Naive B cell (primary cell): Measurements from ENCODE around the gene XBP1. TPM values are rescaled to one million over a fixed set of nuclear protein-coding genes. Genes with fewer than 3 reads are reported as not detected.
"Not testable (repeated sequence)": the region's sequence is repeated elsewhere in the genome, so short reads cannot be mapped to it uniquely, and the experiment has no call there.

Source experiments
- ATAC-seq, 2 donors: fragments of 150-1000 bp; cut with Tn5 transposase; 2 replicates each; pipeline ENCODE4 v1.10.0; 2021; ENCODE audit warnings: low read depth in 2 of 2, mild to moderate bottlenecking in 2 of 2, moderate library complexity in 2 of 2
- DNase-seq: peaks from one replicate; pipeline ENCODE4 v3.0.0; 2022
- H3K27ac Mint-ChIP-seq, 6 donors: one replicate each; pipeline ENCODE4 v1.8.0; 2020 to 2022; ENCODE audit warnings: mild to moderate bottlenecking in 6 of 6, mixed read lengths in 6 of 6, moderate library complexity in 5 of 6, inconsistent platforms in 2 of 6
- H3K27me3 Mint-ChIP-seq, 3 donors: one replicate each; pipeline ENCODE4 v1.8.0; 2021 to 2022; ENCODE audit warnings: mixed read lengths in 3 of 3, mild to moderate bottlenecking in 1 of 3
- H3K36me3 Mint-ChIP-seq, 2 donors: one replicate each; pipeline ENCODE4 v1.8.0; 2020 to 2022; ENCODE audit warnings: mixed read lengths in 2 of 2, inconsistent platforms in 1 of 2, mild to moderate bottlenecking in 1 of 2
- H3K4me1 Mint-ChIP-seq, 3 donors: one replicate each; pipeline ENCODE4 v1.8.0; 2020 to 2022; ENCODE audit warnings: mixed read lengths in 3 of 3, inconsistent platforms in 1 of 3, mild to moderate bottlenecking in 1 of 3, moderate library complexity in 1 of 3
- H3K4me3 Mint-ChIP-seq, 8 donors: one replicate each; pipeline ENCODE4 v1.8.0; 2020 to 2022; ENCODE audit warnings: mild to moderate bottlenecking in 8 of 8, mixed read lengths in 8 of 8, moderate library complexity in 8 of 8, inconsistent platforms in 2 of 8
- H3K9me3 Mint-ChIP-seq, 7 donors: one replicate each; pipeline ENCODE4 v1.8.0; 2020 to 2022; ENCODE audit warnings: mixed read lengths in 7 of 7, mild to moderate bottlenecking in 5 of 7, inconsistent platforms in 2 of 7, moderate library complexity in 1 of 7
- polyA plus RNA-seq, 6 donors: library from polyadenylated mRNA; unstranded; fragments of 300-500 nt; fragmentation: Illumina TruSeq; gene quantifications; one replicate each; pipeline ENCODE4 v1.2.3, GENCODE V29; 2021; ENCODE audit warnings: low read depth in 6 of 6

Gene XBP1
- polyA plus RNA-seq, 6 donors from 2014 or later, result 64.0 to 138 (median 75.1) TPM

DNA sequence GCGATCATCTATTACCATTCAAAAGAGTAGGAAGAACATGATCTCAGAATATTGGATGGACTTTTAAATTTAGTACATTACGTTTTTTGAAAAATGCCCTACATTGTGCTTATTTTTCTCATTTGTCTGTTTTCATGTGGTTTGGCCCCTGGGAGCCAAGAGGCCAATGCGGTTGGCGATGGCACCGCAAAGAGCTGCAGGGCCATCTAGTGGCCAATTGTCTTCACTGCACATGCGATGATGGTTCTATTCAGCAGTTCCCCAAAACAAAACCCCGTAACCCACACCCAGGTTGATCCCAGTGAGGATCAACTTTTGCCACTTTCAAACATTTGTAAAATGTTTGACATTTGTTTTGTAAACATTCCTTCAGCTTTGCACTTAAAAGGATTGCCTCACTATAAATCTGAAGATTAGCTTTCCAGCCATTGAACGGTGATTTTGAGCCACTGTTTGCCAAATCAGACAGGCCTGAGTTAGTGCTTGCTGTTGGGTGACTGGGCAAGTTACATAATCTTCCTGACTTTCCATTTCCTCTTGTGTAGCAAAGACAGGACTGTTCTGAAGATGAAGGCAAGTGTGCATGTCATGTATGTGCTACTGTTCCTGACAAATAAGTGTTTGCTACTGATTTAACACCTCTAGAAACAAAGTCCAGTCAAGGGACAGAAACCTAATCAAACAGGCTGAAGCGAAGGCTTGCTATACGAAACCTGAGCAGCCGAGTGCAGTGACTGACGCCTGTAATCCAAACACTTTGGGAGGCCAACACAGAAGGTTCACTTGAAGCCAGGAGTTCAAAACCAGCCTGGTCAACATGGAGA lies 29.2 kb upstream of the XBP1 start:
- H3K9me3 Mint-ChIP-seq, result peaks cover 0 to 1% (median 0%) of the 10 kb centered on the region in 7 donors
- no peak overlapping the region for H3K27ac Mint-ChIP-seq
- peaks cover 5 to 12% (median 6%) of the 10 kb centered on the region in 3 donors for H3K4me1 Mint-ChIP-seq
- peak; percentile 77 to 90 for ATAC-seq
- H3K4me3 Mint-ChIP-seq, result no peak overlapping the region
- peaks cover 0 to 4% (median 0%) of the 10 kb centered on the region in 3 donors for H3K27me3 Mint-ChIP-seq
- H3K36me3 Mint-ChIP-seq, result no peaks in the 10 kb centered on the region
- peak; percentile 59 for DNase-seq

- no peak overlapping the region for H3K4me3 Mint-ChIP-seq
- no peak overlapping the region for H3K27ac Mint-ChIP-seq
- peaks cover 0 to 1% (median 0%) of the 10 kb centered on the region in 7 donors for H3K9me3 Mint-ChIP-seq
- no peak for ATAC-seq
- DNase-seq, result no peak
- H3K4me1 Mint-ChIP-seq, result peaks cover 6 to 8% (median 8%) of the 10 kb centered on the region in 3 donors
- H3K36me3 Mint-ChIP-seq, result peaks cover 0 to 4% of the 10 kb centered on the region in 2 donors
- H3K27me3 Mint-ChIP-seq, result peaks cover 0 to 4% (median 0%) of the 10 kb centered on the region in 3 donors
These were observed 26.6 kb upstream of the XBP1 start for GRCh38 chr22:28826921-28827320.

GRCh38 chr22:28826430-28826829 lies 26.1 kb upstream of the XBP1 start:
- DNase-seq, H3K4me1 Mint-ChIP-seq, H3K36me3 Mint-ChIP-seq, ATAC-seq, H3K27me3 Mint-ChIP-seq, H3K4me3 Mint-ChIP-seq, H3K9me3 Mint-ChIP-seq, H3K27ac Mint-ChIP-seq: not testable (repeated sequence)

- ATAC-seq, H3K4me3 Mint-ChIP-seq, H3K9me3 Mint-ChIP-seq, H3K27me3 Mint-ChIP-seq, H3K27ac Mint-ChIP-seq, DNase-seq, H3K36me3 Mint-ChIP-seq: not testable (repeated sequence)
- H3K4me1 Mint-ChIP-seq, result peaks cover 3 to 12% (median 4%) of the 10 kb centered on the region in 3 donors
These were observed 24.1 kb upstream of the XBP1 start for GRCh38 chr22:28824455-28824854.

- H3K9me3 Mint-ChIP-seq, result peaks cover 0 to 1% (median 0%) of the 10 kb centered on the region in 7 donors
- no peaks in the 10 kb centered on the region for H3K27me3 Mint-ChIP-seq
- no peak overlapping the region for H3K27ac Mint-ChIP-seq
- peaks cover 0 to 4% of the 10 kb centered on the region in 2 donors for H3K36me3 Mint-ChIP-seq
- no peak for ATAC-seq
- H3K4me3 Mint-ChIP-seq, result no peak overlapping the region
- no peak for DNase-seq
- peaks cover 8 to 19% (median 8%) of the 10 kb centered on the region in 3 donors for H3K4me1 Mint-ChIP-seq
These were observed 22.7 kb upstream of the XBP1 start for GRCh38 chr22:28822930-28823551.

GRCh38 chr22:28821452-28821851 lies 21.1 kb upstream of the XBP1 start:
- no peak for DNase-seq
- H3K27ac Mint-ChIP-seq, result peak overlapping the region in 1 of 6 donors; percentile 63

DNA sequence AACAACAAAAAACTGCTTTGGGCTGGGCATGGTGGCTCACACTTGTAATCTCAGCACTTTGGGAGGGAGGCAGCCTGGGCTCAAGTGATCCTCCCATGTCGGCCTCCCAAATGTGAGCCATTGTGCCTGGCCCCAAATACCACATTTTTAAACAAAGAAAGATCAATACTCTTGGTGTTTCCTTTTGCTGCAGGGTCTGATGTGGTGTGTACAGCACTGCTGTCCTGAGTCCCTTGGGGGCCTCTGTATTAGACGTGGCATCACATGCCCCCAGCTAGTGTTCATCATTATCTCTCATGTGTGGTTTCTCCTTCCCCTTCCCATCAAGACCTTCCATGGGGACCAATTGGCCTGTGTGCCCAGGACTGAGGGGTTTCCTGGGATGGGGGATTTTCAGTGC lies 20.5 kb upstream of the XBP1 start:
- no peak overlapping the region for H3K27ac Mint-ChIP-seq
- DNase-seq (no peak), ATAC-seq (no peak)
- H3K27me3 Mint-ChIP-seq, result no peaks in the 10 kb centered on the region
- peaks cover 5 to 22% (median 13%) of the 10 kb centered on the region in 3 donors for H3K4me1 Mint-ChIP-seq
- peaks cover 0 to 4% of the 10 kb centered on the region in 2 donors for H3K36me3 Mint-ChIP-seq
- no peak overlapping the region for H3K4me3 Mint-ChIP-seq
- no peaks in the 10 kb centered on the region for H3K9me3 Mint-ChIP-seq

More at GRCh38 chr22:28821452-28821851, 21.1 kb upstream of the XBP1 start:
- H3K27me3 Mint-ChIP-seq, result no peaks in the 10 kb centered on the region
- H3K4me3 Mint-ChIP-seq, result no peak overlapping the region
- H3K36me3 Mint-ChIP-seq, result peaks cover 0 to 4% of the 10 kb centered on the region in 2 donors
- no peaks in the 10 kb centered on the region for H3K9me3 Mint-ChIP-seq
- no peak for ATAC-seq
- peaks cover 5 to 22% (median 13%) of the 10 kb centered on the region in 3 donors for H3K4me1 Mint-ChIP-seq

- Mint-ChIP-seq H3K27ac (peak overlapping the region in 1 of 6 donors; percentile 74), H3K4me3 (peak overlapping the region in 1 of 8 donors; percentile 43), H3K4me1 (peaks cover 5 to 22% (median 13%) of the 10 kb centered on the region in 3 donors), H3K36me3 (peaks cover 0 to 4% of the 10 kb centered on the region in 2 donors), H3K9me3 (no peaks in the 10 kb centered on the region), H3K27me3 (no peaks in the 10 kb centered on the region)
- DNase-seq (no peak), ATAC-seq (no peak)
These were observed 19.1 kb upstream of the XBP1 start for GRCh38 chr22:28819253-28820096.

DNA sequence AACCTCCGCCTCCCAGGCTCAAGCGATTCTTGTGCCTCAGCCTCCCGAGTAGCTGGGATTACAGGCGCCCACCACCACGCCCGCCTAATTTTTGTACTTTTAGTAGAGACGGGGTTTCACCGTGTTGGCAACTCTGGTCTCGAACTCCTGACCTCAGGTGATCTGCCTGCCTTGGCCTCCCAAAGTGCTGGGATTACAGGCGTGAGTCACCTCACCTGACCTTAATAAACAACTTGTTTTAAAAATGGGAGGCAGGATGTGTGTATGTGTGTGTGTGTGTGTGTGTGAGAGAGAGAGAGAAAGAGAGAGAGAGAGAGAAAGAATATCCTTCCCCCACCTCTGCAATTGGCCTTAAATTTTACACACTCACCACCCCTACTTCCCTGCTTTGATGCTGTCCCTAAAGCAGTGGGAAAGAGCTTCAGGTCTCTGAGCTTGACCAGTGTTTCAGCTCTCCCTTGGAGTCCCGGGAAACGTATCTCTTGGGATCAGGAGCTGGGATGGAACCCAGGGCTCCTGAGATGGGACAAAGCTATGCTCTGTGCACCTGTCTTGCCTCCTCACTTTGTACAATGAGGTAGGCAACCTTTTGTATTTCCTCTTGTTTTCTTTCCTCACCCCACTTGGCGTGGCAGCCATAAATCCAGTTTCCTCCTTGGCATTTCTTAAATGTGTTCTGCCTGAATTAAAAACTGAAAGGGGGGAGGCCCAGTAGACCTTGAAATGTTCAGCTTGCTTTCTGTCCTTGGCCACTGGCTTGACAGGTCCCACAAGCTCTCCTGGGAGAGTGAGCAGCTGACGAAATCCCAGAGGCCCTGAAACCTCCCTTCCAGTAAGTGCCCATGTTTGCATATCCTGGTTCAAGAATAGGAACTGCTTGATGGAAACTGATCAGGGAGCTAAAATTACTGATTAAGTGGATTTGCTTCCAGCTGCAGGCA lies 17.8 kb upstream of the XBP1 start:
- Mint-ChIP-seq H3K36me3 (peaks cover 0 to 4% of the 10 kb centered on the region in 2 donors), H3K27ac (peak overlapping the region in 4 of 6 donors; percentile 18 to 85 (median 34)), H3K4me3 (peak overlapping the region in 2 of 8 donors; percentile 10 to 45), H3K4me1 (peaks cover 5 to 21% (median 13%) of the 10 kb centered on the region in 3 donors), H3K27me3 (no peaks in the 10 kb centered on the region), H3K9me3 (no peaks in the 10 kb centered on the region)
- DNase-seq (no peak), ATAC-seq (no peak)

DNA sequence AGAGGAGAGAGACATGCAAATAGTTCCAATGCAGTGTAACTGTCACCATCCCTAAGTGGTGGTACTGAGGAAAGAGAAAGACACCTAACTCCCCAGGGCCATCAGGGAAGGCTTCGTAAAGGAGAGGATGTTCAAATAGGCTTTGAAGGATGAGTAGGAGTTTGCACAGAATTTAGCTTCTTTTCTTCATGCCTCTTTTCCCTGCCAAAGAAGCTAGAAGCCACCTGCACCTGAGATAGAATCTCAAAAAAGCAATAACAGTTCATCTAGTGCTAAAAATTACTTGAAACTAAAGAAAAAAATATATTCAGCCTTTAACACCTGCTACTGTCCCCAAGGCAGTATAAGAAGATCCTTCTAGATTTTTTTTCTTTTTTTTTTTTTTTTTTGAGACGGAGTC lies 16.7 kb upstream of the XBP1 start:
- ATAC-seq (no peak), DNase-seq (no peak)
- no peaks in the 10 kb centered on the region for H3K9me3 Mint-ChIP-seq
- peaks cover 9 to 24% (median 15%) of the 10 kb centered on the region in 3 donors for H3K4me1 Mint-ChIP-seq
- H3K27ac Mint-ChIP-seq, result peak overlapping the region in 1 of 6 donors; percentile 32
- H3K36me3 Mint-ChIP-seq, result no peaks in the 10 kb centered on the region
- H3K4me3 Mint-ChIP-seq, result no peak overlapping the region
- H3K27me3 Mint-ChIP-seq, result no peaks in the 10 kb centered on the region

DNA sequence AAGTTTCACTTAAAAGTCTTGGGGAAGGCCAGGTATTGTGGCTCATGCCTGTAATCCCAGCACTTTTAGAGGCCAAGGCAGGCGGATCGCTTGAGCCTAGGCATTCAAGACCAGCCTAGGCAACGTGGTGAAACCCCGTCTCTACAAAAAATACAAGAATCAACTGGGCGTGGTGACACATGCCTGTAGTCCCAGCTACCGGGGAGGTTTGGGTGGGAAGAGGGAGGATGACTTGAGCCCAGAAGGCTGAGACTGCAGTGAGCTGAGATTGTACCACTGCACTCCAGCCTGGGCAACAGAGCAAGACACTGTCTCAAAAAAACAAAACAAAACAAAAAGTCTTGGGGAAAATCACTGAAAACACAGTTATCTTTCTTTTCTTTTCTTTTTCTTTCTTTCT lies 15.4 kb upstream of the XBP1 start:
- no peak for ATAC-seq
- Mint-ChIP-seq H3K4me1 (peaks cover 14 to 37% (median 28%) of the 10 kb centered on the region in 3 donors), H3K27me3 (no peaks in the 10 kb centered on the region), H3K9me3 (no peaks in the 10 kb centered on the region), H3K4me3 (no peak overlapping the region), H3K36me3 (no peaks in the 10 kb centered on the region), H3K27ac (no peak overlapping the region)
- DNase-seq, result no peak

DNA sequence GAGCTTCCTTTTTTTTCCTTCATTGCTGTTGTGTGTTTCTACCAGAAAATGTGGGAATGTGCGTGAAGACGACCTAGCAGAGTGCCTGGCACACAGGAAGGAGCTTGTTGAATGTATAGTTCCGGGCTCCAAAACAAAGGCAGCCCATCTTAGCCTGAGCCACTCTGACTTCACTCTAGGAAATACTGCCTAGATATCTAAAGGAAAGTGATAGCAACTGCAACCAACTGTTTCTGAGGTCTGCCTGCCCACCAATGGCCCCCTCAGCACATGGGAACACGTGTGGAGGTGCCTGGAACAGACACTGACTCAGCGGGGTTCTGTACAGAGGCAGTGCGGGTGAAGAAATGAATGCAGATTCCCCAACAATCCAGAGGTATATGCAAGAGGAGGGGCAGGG lies 14.7 kb upstream of the XBP1 start:
- DNase-seq (no peak), ATAC-seq (no peak)
- Mint-ChIP-seq H3K27ac (peak overlapping the region in 5 of 6 donors; percentile 3 to 87 (median 13)), H3K4me3 (no peak overlapping the region), H3K27me3 (no peaks in the 10 kb centered on the region), H3K9me3 (no peaks in the 10 kb centered on the region), H3K36me3 (no peaks in the 10 kb centered on the region), H3K4me1 (peaks cover 14 to 44% (median 34%) of the 10 kb centered on the region in 3 donors)
